A673 (cell line): ENCODE data around the gene ZNF593OS. TPM values are rescaled to one million over a fixed set of nuclear protein-coding genes. Genes with fewer than 3 reads are reported as not detected.

Experiments used
- BruUV-seq: library from RNA; stranded (reverse); fragments of 400-500 nt; replicated peaks from 2 replicates; lab custom pipeline; 2021; lab: Mats Ljungman, UMichigan
- CTCF ChIA-PET: fragments of 300-600 bp; sonication (Branson Sonifier 250); formaldehyde crosslinking; loops from one replicate; lab custom pipeline; 2022; ENCODE audit warnings: antibody characterized with exemption; lab: Charles Lee
- POLR2A ChIA-PET: fragments of 300-600 bp; sonication (Branson Sonifier 250); formaldehyde crosslinking; loops from one replicate; lab custom pipeline; 2022; ENCODE audit warnings: antibody characterized with exemption; ENCODE audit not compliant: low non-redundant PET; lab: Charles Lee
- DNase-seq: peaks from one replicate; pipeline ENCODE4 v3.0.0-alpha.2; 2015; ENCODE audit warnings: low spot score
- H3K27ac ChIP-seq: fragments of 200-600 bp; sonication (generic); 2 replicates; pipeline ENCODE4 v1.5.1; 2016; ENCODE audit warnings: mixed run types, low read depth, mild to moderate bottlenecking, mixed read lengths, antibody characterized with exemption, low read length; ENCODE audit not compliant: poor library complexity, severe bottlenecking
- H3K27me3 ChIP-seq: fragments of 200-600 bp; sonication (generic); replicated peaks from 2 replicates; pipeline ENCODE4 v1.6.1; 2017; ENCODE audit warnings: mixed run types, low read depth, mild to moderate bottlenecking, mixed read lengths, antibody characterized with exemption, low read length; ENCODE audit not compliant: insufficient read depth, poor library complexity
- H3K36me3 ChIP-seq: fragments of 200-600 bp; sonication (generic); 2 replicates; pipeline ENCODE4 v1.6.1; 2016; ENCODE audit warnings: mixed run types, mild to moderate bottlenecking, mixed read lengths, antibody characterized with exemption, low read length; ENCODE audit not compliant: insufficient read depth, poor library complexity, severe bottlenecking
- H3K4me1 ChIP-seq: fragments of 200-600 bp; sonication (generic); 2 replicates; pipeline ENCODE4 v1.6.1; 2017; ENCODE audit warnings: mixed run types, mild to moderate bottlenecking, mixed read lengths, antibody characterized with exemption, low read length; ENCODE audit not compliant: insufficient read depth, poor library complexity, severe bottlenecking
- H3K4me3 ChIP-seq: fragments of 200-600 bp; sonication (generic); 2 replicates; pipeline ENCODE4 v1.5.1; 2016; ENCODE audit warnings: low read depth, mixed run types, mild to moderate bottlenecking, mixed read lengths, low read length; ENCODE audit not compliant: poor library complexity, severe bottlenecking
- H3K9me3 ChIP-seq: fragments of 200-600 bp; sonication (generic); 2 replicates; pipeline ENCODE4 v1.6.1; 2016; ENCODE audit warnings: mixed run types, low read depth, mild to moderate bottlenecking, mixed read lengths, antibody characterized with exemption, low read length; ENCODE audit not compliant: poor library complexity, severe bottlenecking
- EZH2 ChIP-seq: fragments of 200-600 bp; sonication (generic); IDR thresholded peaks from 2 replicates; pipeline ENCODE4 v1.6.1; 2017; ENCODE audit warnings: borderline replicate concordance, low read depth, mild to moderate bottlenecking, mixed read lengths, antibody characterized with exemption, low read length; ENCODE audit not compliant: poor library complexity, severe bottlenecking
- intact Hi-C: fragments of 100-400 bp; cut with micrococcal nuclease; formaldehyde crosslinking; loops from one replicate; pipeline ENCODE4 v1.10.0; 2022; ENCODE audit not compliant: unreplicated experiment
- total RNA-seq: library from RNA; stranded (reverse); gene quantifications from 2 replicates; pipeline ENCODE4 v1.2.3, GENCODE V29; 2021
- TF ChIP-seq, protein P1 (sequence below): fragments of 300-800, 200-600 bp; sonication (generic); conservative IDR thresholded peaks from 2 replicates; pipeline ENCODE4 v1.5.1; 2017; ENCODE audit warnings: low read depth, mild to moderate bottlenecking, antibody characterized with exemption, low read length, moderate library complexity, mixed read lengths

ZNF593OS gene
- total RNA-seq, 1 experiment from 2014 or later: not detected

DNA sequence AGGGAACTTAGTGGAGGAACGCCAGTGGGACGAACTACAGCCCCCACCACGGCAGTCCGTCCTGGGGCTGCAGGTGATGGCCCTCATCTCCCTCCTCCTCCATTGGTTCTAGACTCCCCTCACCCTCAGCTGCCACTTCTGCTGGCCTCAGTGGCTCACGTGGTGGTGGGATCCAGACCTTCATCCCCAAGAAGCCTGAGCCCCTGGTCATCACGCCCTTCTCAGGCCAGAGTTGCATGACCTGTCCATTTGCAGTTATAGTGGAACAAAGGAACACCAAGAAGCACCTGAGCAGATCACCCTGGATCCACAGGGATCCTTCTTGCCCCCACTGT lies 25.7 kb downstream of the ZNF593OS start:
- DNase-seq: no peak
- CTCF ChIA-PET: interaction anchor here (0.5 to 1.6 kb wide), 4 partner anchors 23 to 1199 kb away, joined by 4 to 8 read pairs (median 5); no protein-coding TSS in a partner anchor
- no peaks in the 10 kb centered on the region for H3K27me3 ChIP-seq
- no TSS peak for BruUV-seq
- no peak overlapping the region for H3K4me3 ChIP-seq
- H3K27ac ChIP-seq: no peak overlapping the region
- H3K9me3 ChIP-seq: no peaks in the 10 kb centered on the region
- TF ChIP-seq, protein P1, sequence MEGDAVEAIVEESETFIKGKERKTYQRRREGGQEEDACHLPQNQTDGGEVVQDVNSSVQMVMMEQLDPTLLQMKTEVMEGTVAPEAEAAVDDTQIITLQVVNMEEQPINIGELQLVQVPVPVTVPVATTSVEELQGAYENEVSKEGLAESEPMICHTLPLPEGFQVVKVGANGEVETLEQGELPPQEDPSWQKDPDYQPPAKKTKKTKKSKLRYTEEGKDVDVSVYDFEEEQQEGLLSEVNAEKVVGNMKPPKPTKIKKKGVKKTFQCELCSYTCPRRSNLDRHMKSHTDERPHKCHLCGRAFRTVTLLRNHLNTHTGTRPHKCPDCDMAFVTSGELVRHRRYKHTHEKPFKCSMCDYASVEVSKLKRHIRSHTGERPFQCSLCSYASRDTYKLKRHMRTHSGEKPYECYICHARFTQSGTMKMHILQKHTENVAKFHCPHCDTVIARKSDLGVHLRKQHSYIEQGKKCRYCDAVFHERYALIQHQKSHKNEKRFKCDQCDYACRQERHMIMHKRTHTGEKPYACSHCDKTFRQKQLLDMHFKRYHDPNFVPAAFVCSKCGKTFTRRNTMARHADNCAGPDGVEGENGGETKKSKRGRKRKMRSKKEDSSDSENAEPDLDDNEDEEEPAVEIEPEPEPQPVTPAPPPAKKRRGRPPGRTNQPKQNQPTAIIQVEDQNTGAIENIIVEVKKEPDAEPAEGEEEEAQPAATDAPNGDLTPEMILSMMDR: no peak
- TF ChIP-seq EZH2: no peak
- H3K4me1 ChIP-seq: no peaks in the 10 kb centered on the region
- POLR2A ChIA-PET: no interaction called here
- no peaks in the 10 kb centered on the region for H3K36me3 ChIP-seq
- intact Hi-C loops: loop anchor here (1.0 to 5.0 kb wide), 3 partner anchors 41 to 249 kb away; no protein-coding TSS in a partner anchor

DNA sequence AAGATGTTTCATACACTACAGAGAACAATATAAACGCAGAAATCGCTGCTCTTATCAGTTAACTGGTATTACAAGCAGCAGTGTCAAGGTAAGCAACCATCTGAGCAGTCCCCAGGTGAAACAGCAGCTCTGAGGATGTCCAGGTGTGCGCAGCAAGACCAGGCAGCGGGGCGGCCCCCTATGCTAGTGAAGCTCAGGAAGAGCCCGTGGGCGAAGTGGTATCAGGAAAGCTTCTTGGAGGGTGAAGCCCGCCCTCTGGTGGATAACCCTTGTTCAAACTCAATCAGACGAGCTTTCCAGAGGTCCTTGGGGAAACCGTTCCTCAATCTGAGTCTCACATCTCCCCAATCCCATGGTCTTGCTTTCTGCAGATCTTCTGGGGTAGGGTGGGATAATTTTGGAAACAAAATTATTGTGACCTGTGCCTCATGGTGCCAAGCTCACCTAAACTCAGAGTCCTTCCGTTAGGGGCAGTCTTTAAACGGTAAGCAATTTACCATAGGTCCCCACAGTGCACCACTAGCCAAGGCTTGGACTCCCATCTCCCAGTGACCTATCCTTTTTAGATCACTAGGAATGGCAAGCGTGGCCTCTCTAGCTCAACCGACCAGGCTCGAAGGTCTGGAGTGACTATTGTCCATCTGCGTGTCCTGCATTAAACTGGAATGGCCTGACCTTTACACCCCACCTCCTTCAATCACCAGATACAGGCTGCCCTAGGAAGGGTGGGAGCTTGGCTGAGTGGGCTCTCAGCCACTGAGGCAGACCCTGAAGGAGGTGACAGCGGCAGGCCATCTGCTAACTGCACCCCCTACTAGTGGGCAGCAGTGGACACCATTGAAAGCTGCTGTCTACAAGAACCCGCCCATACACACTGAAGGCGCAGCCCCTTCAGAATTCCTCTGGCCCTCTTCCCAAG lies 26.3 kb downstream of the ZNF593OS start:
- Histone ChIP-seq H3K27me3 (no peaks in the 10 kb centered on the region), H3K36me3 (no peaks in the 10 kb centered on the region), H3K27ac (no peak overlapping the region), H3K4me3 (no peak overlapping the region), H3K4me1 (no peaks in the 10 kb centered on the region), H3K9me3 (no peaks in the 10 kb centered on the region)
- intact Hi-C loops: loop anchor here (1.0 to 5.0 kb wide), 3 partner anchors 40 to 248 kb away; no protein-coding TSS in a partner anchor
- ChIA-PET POLR2A (no interaction called here), CTCF (interaction anchor here (0.5 to 1.6 kb wide), 14 partner anchors 11 to 555 kb away, joined by 3 to 30 read pairs (median 4); partner anchors contain the start of genes CEP85 and ZNF593)
- DNase-seq: peak; percentile 87
- TF ChIP-seq, protein P1: peak; percentile 69
- no peak for TF ChIP-seq EZH2
- BruUV-seq: no TSS peak

DNA sequence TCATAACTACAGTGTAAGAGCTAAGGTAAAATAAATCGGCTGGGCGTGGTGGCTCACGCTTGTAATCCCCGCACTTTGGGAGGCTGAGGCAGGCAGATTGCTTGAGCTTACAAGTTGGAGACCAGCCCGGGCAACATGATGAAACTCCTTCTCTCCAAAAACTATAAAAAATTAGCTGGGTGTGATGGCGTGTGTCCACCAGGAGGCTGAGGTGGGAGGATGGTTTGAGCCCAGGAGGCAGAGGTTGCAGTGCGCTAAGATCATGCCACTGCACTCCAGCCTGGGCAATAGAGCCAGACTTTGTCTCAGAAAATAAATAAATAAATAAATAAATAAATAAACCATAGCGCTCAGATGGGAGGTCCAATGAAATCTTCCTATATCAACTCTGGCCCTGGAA lies 29.5 kb downstream of the ZNF593OS start:
- TF ChIP-seq, protein P1: no peak
- TF ChIP-seq EZH2: no peak
- no TSS peak for BruUV-seq

More for the DNA sequence above, 29.5 kb downstream of the ZNF593OS start:
- no peaks in the 10 kb centered on the region for H3K9me3 ChIP-seq
- no peaks in the 10 kb centered on the region for H3K27me3 ChIP-seq
- ChIA-PET POLR2A (interaction anchor here (0.6 to 0.7 kb wide), 2 partner anchors 17 to 261 kb away, joined by 4 to 5 read pairs; no protein-coding TSS in a partner anchor), CTCF (interaction anchor here (0.7 kb wide), 1 partner anchor 253 kb away, joined by 6 read pairs; no protein-coding TSS in a partner anchor)
- H3K4me1 ChIP-seq: no peaks in the 10 kb centered on the region
- no peak for DNase-seq
- intact Hi-C loops: no loop called here
- no peak overlapping the region for H3K4me3 ChIP-seq
- no peaks in the 10 kb centered on the region for H3K36me3 ChIP-seq
- no peak overlapping the region for H3K27ac ChIP-seq
